HEK293 (cell line): ENCODE measurements around the gene AZGP1.
A peak's percentile ranks its signal among the peaks of the same experiment; 100 is the strongest.
"Not testable (repeated sequence)": the region's sequence is repeated elsewhere in the genome, so short reads cannot be mapped to it uniquely, and the experiment has no call there.

Experiments
- CTCF ChIA-PET: fragments of 350-600 bp; formaldehyde crosslinking; extraction: SDS; loops from one replicate; lab custom pipeline; 2021; ENCODE audit warnings: antibody characterized with exemption; lab: Yijun Ruan, JAX
- POLR2A ChIA-PET: fragments of 300-600 bp; formaldehyde crosslinking; extraction: SDS; loops from one replicate; lab custom pipeline; 2020; ENCODE audit warnings: antibody characterized with exemption, inconsistent platforms; lab: Yijun Ruan, JAX
- H3K27ac ChIP-seq: fragments of 200-500 bp; sonication (Bioruptor generic); 2 replicates; pipeline ENCODE4 v1.5.1; 2014; ENCODE audit warnings: low read depth, low read length, control low read depth, inconsistent platforms; ENCODE audit errors: extremely low read depth
- H3K36me3 ChIP-seq, 2 experiments: fragments of 200-500 bp in 1 of 2; sonication (Bioruptor generic) in 1 of 2; 1 replicate in 1 of 2; 2 replicates in 1 of 2; pipeline ENCODE4 v1.5.1; 2014 to 2017; ENCODE audit warnings: inconsistent platforms in 2 of 2, low read length in 2 of 2; ENCODE audit not compliant: control insufficient read depth in 2 of 2, insufficient read depth in 1 of 2
- H3K4me1 ChIP-seq: fragments of 200-500 bp; sonication (Bioruptor generic); 2 replicates; pipeline ENCODE4 v1.5.1; 2014; ENCODE audit warnings: mild to moderate bottlenecking, low read length, inconsistent platforms; ENCODE audit not compliant: control insufficient read depth, insufficient read depth
- H3K4me3 ChIP-seq: 2 replicates; pipeline ENCODE4 v1.5.1; 2011; ENCODE audit warnings: low read depth, mild to moderate bottlenecking, control low read depth, low read length, moderate library complexity
- H3K9me3 ChIP-seq: fragments of 200-500 bp; sonication (Bioruptor generic); 2 replicates; pipeline ENCODE4 v1.5.1; 2014; ENCODE audit warnings: low read depth, low read length, inconsistent platforms; ENCODE audit not compliant: control insufficient read depth, insufficient read depth
- BCL11A ChIP-seq: fragments of 450-650 bp; formaldehyde crosslinking; IDR thresholded peaks from 2 replicates; pipeline ENCODE4 v1.5.1; 2016; ENCODE audit warnings: low read depth, missing biosample characterization, missing genetic modification characterization
- SETDB1 ChIP-seq: IDR thresholded peaks from one replicate; pipeline ENCODE4 v1.6.1; 2017; ENCODE audit warnings: mild to moderate bottlenecking, low read length, moderate library complexity, mixed read lengths; ENCODE audit not compliant: insufficient read length
- WT1 ChIP-seq: fragments of 450-650 bp; formaldehyde crosslinking; IDR thresholded peaks from 2 replicates; pipeline ENCODE4 v1.5.1; 2016; ENCODE audit warnings: missing biosample characterization, missing genetic modification characterization
- ZNF140 ChIP-seq: fragments of 450-650 bp; formaldehyde crosslinking; IDR thresholded peaks from 2 replicates; pipeline ENCODE4 v1.5.1; 2016; ENCODE audit warnings: missing biosample characterization, missing genetic modification characterization
- ZNF174 ChIP-seq: fragments of 450-650 bp; formaldehyde crosslinking; IDR thresholded peaks from 2 replicates; pipeline ENCODE4 v1.5.0; 2017; ENCODE audit warnings: missing biosample characterization, mild to moderate bottlenecking, missing genetic modification characterization
- ZNF48 ChIP-seq: fragments of 450-650 bp; formaldehyde crosslinking; IDR thresholded peaks from 2 replicates; pipeline ENCODE4 v1.5.1; 2016; ENCODE audit warnings: missing biosample characterization, missing genetic modification characterization
- ZNF560 ChIP-seq: fragments of 450-650 bp; formaldehyde crosslinking; IDR thresholded peaks from 2 replicates; pipeline ENCODE4 v1.5.1; 2017; ENCODE audit warnings: missing biosample characterization, missing genetic modification characterization, borderline replicate concordance
- ZNF580 ChIP-seq: fragments of 450-650 bp; formaldehyde crosslinking; IDR thresholded peaks from 2 replicates; pipeline ENCODE4 v1.5.1; 2016; ENCODE audit warnings: missing biosample characterization, missing genetic modification characterization
- ZNF707 ChIP-seq: fragments of 450-650 bp; formaldehyde crosslinking; IDR thresholded peaks from 2 replicates; pipeline ENCODE4 v1.5.1; 2016; ENCODE audit warnings: missing biosample characterization, missing genetic modification characterization
- ZNF777 ChIP-seq: fragments of 450-650 bp; formaldehyde crosslinking; IDR thresholded peaks from 2 replicates; pipeline ENCODE4 v1.5.1; 2017; ENCODE audit warnings: missing biosample characterization, missing genetic modification characterization, borderline replicate concordance
- ZNF785 ChIP-seq: fragments of 450-650 bp; formaldehyde crosslinking; IDR thresholded peaks from 2 replicates; pipeline ENCODE4 v1.5.1; 2016; ENCODE audit warnings: missing biosample characterization, missing genetic modification characterization
- ZNF837 ChIP-seq: fragments of 450-650 bp; formaldehyde crosslinking; IDR thresholded peaks from 2 replicates; pipeline ENCODE4 v1.5.1; 2016; ENCODE audit warnings: missing biosample characterization, missing genetic modification characterization
- TF ChIP-seq, protein P1 (sequence below): fragments of 450-650 bp; formaldehyde crosslinking; IDR thresholded peaks from 2 replicates; pipeline ENCODE4 v1.5.0; 2017; ENCODE audit warnings: missing biosample characterization, missing genetic modification characterization, borderline replicate concordance
- TF ChIP-seq, protein P2 (sequence below): fragments of 450-650 bp; formaldehyde crosslinking; IDR thresholded peaks from 2 replicates; pipeline ENCODE4 v1.5.1; 2016; ENCODE audit warnings: missing biosample characterization, missing genetic modification characterization
- TF ChIP-seq, protein P3 (sequence below): fragments of 450-650 bp; formaldehyde crosslinking; IDR thresholded peaks from 2 replicates; pipeline ENCODE4 v1.5.1; 2016; ENCODE audit warnings: missing biosample characterization, missing genetic modification characterization

The AZGP1 gene

DNA sequence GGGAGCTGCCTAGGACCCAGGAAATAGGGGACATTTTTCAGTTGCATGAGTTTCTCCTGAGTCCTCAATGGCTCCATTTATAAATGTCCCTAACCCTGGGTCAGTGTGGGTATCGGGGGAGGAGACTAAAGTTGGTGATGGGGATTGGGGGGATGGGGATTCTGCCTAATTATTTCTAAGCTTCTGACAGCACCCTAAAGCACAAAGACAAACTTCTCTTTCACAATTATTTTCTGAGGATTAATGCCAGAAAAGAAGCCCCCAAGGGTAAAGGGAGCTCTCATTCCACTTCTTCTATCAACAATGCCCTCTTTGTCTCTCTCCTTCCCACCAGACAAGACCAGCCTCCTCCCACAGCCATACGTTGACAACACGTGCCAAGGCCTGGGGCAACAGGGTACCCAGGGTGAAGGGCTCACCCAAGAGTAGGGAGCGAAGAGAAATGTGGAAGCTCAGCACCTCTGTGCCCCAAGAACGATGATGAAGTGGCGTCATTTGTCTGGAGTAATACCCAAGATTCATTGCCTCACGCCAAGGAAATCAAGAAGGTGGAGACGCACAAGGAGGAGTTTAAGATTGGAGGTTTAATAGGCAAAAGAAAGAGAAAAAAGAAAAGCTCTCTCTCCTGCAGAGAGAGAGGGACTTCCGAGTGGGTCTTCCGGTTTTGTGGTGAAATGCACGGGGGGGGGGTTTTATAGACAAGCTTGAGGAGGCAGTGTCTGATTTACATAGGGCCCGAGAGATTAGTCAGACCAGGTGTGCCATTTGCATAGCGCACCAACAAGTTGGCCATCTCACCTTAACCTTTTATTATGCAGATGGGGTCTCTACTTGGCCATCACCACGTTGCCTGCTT, 32.0 kb downstream of the AZGP1 start:
- POLR2A ChIA-PET = no interaction called here
- Histone ChIP-seq H3K9me3 (no peaks in the 10 kb centered on the region), H3K4me1 (no peaks in the 10 kb centered on the region), H3K27ac (no peak overlapping the region), H3K4me3 (no peak overlapping the region), H3K36me3 (no peaks in the 10 kb centered on the region)
- CTCF ChIA-PET = interaction anchor here (0.6 to 1.6 kb wide), 3 partner anchors 14 to 50 kb away, joined by 3 to 4 read pairs (median 4); partner anchors contain the start of gene GJC3
- TF ChIP-seq BCL11A (tag by site-specific recombination) = no peak
- TF ChIP-seq ZNF140 = no peak
- TF ChIP-seq ZNF785 = no peak
- TF ChIP-seq ZNF560 (tag by site-specific recombination) = no peak
- TF ChIP-seq, protein P1, sequence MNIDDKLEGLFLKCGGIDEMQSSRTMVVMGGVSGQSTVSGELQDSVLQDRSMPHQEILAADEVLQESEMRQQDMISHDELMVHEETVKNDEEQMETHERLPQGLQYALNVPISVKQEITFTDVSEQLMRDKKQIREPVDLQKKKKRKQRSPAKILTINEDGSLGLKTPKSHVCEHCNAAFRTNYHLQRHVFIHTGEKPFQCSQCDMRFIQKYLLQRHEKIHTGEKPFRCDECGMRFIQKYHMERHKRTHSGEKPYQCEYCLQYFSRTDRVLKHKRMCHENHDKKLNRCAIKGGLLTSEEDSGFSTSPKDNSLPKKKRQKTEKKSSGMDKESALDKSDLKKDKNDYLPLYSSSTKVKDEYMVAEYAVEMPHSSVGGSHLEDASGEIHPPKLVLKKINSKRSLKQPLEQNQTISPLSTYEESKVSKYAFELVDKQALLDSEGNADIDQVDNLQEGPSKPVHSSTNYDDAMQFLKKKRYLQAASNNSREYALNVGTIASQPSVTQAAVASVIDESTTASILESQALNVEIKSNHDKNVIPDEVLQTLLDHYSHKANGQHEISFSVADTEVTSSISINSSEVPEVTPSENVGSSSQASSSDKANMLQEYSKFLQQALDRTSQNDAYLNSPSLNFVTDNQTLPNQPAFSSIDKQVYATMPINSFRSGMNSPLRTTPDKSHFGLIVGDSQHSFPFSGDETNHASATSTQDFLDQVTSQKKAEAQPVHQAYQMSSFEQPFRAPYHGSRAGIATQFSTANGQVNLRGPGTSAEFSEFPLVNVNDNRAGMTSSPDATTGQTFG (tag by site-specific recombination) = no peak
- no peak for TF ChIP-seq ZNF174 (tag by site-specific recombination)
- TF ChIP-seq ZNF580 (tag by site-specific recombination) = no peak

- no peak overlapping the region for H3K27ac ChIP-seq
- TF ChIP-seq SETDB1 = peak; percentile 71
- TF ChIP-seq, protein P2, sequence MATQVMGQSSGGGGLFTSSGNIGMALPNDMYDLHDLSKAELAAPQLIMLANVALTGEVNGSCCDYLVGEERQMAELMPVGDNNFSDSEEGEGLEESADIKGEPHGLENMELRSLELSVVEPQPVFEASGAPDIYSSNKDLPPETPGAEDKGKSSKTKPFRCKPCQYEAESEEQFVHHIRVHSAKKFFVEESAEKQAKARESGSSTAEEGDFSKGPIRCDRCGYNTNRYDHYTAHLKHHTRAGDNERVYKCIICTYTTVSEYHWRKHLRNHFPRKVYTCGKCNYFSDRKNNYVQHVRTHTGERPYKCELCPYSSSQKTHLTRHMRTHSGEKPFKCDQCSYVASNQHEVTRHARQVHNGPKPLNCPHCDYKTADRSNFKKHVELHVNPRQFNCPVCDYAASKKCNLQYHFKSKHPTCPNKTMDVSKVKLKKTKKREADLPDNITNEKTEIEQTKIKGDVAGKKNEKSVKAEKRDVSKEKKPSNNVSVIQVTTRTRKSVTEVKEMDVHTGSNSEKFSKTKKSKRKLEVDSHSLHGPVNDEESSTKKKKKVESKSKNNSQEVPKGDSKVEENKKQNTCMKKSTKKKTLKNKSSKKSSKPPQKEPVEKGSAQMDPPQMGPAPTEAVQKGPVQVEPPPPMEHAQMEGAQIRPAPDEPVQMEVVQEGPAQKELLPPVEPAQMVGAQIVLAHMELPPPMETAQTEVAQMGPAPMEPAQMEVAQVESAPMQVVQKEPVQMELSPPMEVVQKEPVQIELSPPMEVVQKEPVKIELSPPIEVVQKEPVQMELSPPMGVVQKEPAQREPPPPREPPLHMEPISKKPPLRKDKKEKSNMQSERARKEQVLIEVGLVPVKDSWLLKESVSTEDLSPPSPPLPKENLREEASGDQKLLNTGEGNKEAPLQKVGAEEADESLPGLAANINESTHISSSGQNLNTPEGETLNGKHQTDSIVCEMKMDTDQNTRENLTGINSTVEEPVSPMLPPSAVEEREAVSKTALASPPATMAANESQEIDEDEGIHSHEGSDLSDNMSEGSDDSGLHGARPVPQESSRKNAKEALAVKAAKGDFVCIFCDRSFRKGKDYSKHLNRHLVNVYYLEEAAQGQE (tag by site-specific recombination) = no peak
- no peak overlapping the region for H3K4me3 ChIP-seq
- ChIA-PET POLR2A (interaction anchor here (0.5 to 0.6 kb wide), 2 partner anchors 17 to 491 kb away, joined by 3 to 4 read pairs; no protein-coding TSS in a partner anchor), CTCF (interaction anchor here (0.5 to 1.2 kb wide), 3 partner anchors 11 to 262 kb away, joined by 3 to 4 read pairs (median 3); no protein-coding TSS in a partner anchor)
- H3K9me3 ChIP-seq = no peaks in the 10 kb centered on the region
- no peaks in the 10 kb centered on the region for H3K4me1 ChIP-seq
- no peaks in the 10 kb centered on the region for H3K36me3 ChIP-seq
Observed at GRCh38 chr7:99938296-99938695, 37.5 kb downstream of the AZGP1 start.

GRCh38 chr7:99935009-99935408, 40.8 kb downstream of the AZGP1 start:
- CTCF ChIA-PET = interaction anchor here (1.0 kb wide), 1 partner anchor 22 kb away, joined by 6 read pairs; no protein-coding TSS in a partner anchor

DNA sequence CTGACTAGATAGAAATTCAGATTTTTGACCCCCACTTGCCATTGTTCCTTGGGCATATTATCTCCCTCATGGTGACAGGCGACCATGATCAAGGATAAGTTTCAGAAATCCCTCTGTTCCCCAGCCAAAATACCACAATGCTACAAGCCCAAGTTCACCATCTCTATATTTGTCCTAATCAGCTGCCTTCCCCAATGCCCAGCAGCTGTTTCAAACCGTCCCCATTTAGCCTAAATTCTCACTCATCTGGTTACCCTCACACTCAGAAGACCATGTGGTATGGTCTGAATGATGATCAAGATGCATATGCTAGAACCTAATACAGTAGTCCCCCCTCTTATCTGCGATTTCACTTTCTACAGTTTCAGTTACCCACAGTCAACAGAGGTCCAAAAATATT, 45.5 kb downstream of the AZGP1 start:
- Histone ChIP-seq H3K4me1 (no peaks in the 10 kb centered on the region), H3K4me3 (no peak overlapping the region), H3K9me3 (no peaks in the 10 kb centered on the region), H3K27ac (no peak overlapping the region), H3K36me3 (no peaks in the 10 kb centered on the region)
- ChIA-PET CTCF (interaction anchor here (0.6 to 1.4 kb wide), 4 partner anchors 9 to 59 kb away, joined by 3 to 5 read pairs (median 4); no protein-coding TSS in a partner anchor), POLR2A (no interaction called here)
- TF ChIP-seq, protein P3, sequence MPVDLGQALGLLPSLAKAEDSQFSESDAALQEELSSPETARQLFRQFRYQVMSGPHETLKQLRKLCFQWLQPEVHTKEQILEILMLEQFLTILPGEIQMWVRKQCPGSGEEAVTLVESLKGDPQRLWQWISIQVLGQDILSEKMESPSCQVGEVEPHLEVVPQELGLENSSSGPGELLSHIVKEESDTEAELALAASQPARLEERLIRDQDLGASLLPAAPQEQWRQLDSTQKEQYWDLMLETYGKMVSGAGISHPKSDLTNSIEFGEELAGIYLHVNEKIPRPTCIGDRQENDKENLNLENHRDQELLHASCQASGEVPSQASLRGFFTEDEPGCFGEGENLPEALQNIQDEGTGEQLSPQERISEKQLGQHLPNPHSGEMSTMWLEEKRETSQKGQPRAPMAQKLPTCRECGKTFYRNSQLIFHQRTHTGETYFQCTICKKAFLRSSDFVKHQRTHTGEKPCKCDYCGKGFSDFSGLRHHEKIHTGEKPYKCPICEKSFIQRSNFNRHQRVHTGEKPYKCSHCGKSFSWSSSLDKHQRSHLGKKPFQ = no peak
- TF ChIP-seq, protein P1 (tag by site-specific recombination) = no peak
- no peak for TF ChIP-seq WT1 (tag by site-specific recombination)
- TF ChIP-seq ZNF707 (tag by site-specific recombination) = no peak
- no peak for TF ChIP-seq ZNF837
- TF ChIP-seq ZNF48 = no peak
- no peak for TF ChIP-seq ZNF777 (tag by site-specific recombination)

More at GRCh38 chr7:99935009-99935408, 40.8 kb downstream of the AZGP1 start:
- H3K36me3 ChIP-seq, H3K4me1 ChIP-seq, POLR2A ChIA-PET, H3K27ac ChIP-seq, H3K4me3 ChIP-seq, H3K9me3 ChIP-seq: not testable (repeated sequence)
